Fibroblast of lung (primary cell): ENCODE data around the gene OR6N1. TPM values are rescaled to one million over a fixed set of nuclear protein-coding genes. Genes with fewer than 3 reads are reported as not detected.

Experiments
- DNase-seq, 2 donors: peaks; one replicate each; pipeline versions ENCODE4 v3.0.0 to v3.0.0-alpha.2; 2010; ENCODE audit warnings: low read depth in 2 of 2
- H2AFZ ChIP-seq: 2 replicates; pipeline ENCODE4 v1.5.1; 2012; ENCODE audit warnings: low read length, control low read depth, inconsistent platforms
- H3K27ac ChIP-seq: 2 replicates; pipeline ENCODE4 v1.5.1; 2011; ENCODE audit warnings: low read length, control low read depth; ENCODE audit not compliant: insufficient read depth
- H3K27me3 ChIP-seq: 2 replicates; pipeline ENCODE4 v1.5.1; 2011; ENCODE audit warnings: mild to moderate bottlenecking, low read length; ENCODE audit not compliant: control insufficient read depth, insufficient read depth
- H3K36me3 ChIP-seq: 2 replicates; pipeline ENCODE4 v1.5.1; 2011; ENCODE audit warnings: low read length; ENCODE audit not compliant: control insufficient read depth, insufficient read depth
- H3K4me1 ChIP-seq: 2 replicates; pipeline ENCODE4 v1.5.1; 2011; ENCODE audit warnings: low read length; ENCODE audit not compliant: control insufficient read depth, insufficient read depth; ENCODE audit errors: extremely low read depth
- H3K4me2 ChIP-seq: 2 replicates; pipeline ENCODE4 v1.5.1; 2011; ENCODE audit warnings: low read length, control low read depth; ENCODE audit not compliant: insufficient read depth; ENCODE audit errors: extremely low read depth
- H3K4me3 ChIP-seq, 4 experiments: fragments of 200-600 bp in 1 of 4; sonication (generic) in 1 of 4; replicated peaks in 1 of 4; 2 replicates each; pipeline ENCODE4 v1.5.1; 2011 to 2016; ENCODE audit warnings: low read length in 4 of 4, low read depth in 3 of 4, mild to moderate bottlenecking in 3 of 4, control low read depth in 2 of 4, inconsistent platforms in 1 of 4, mixed read lengths in 1 of 4; ENCODE audit not compliant: insufficient read depth in 1 of 4; ENCODE audit errors: control extremely low read depth in 1 of 4
- H3K79me2 ChIP-seq: 2 replicates; pipeline ENCODE4 v1.5.1; 2012; ENCODE audit warnings: mild to moderate bottlenecking, low read length, inconsistent platforms; ENCODE audit not compliant: control insufficient read depth, insufficient read depth
- H3K9ac ChIP-seq: 2 replicates; pipeline ENCODE4 v1.5.1; 2011; ENCODE audit warnings: mild to moderate bottlenecking, low read length, control low read depth; ENCODE audit not compliant: insufficient read depth
- H3K9me3 ChIP-seq: 2 replicates; pipeline ENCODE4 v1.5.1; 2012; ENCODE audit warnings: low read depth, low read length; ENCODE audit not compliant: control insufficient read depth, insufficient read depth
- H4K20me1 ChIP-seq: 2 replicates; pipeline ENCODE4 v1.5.1; 2011; ENCODE audit warnings: low read length; ENCODE audit not compliant: control insufficient read depth, insufficient read depth; ENCODE audit errors: extremely low read depth
- EZH2 ChIP-seq: IDR thresholded peaks from 2 replicates; pipeline ENCODE4 v1.5.1; 2012; ENCODE audit warnings: low read length, control low read depth, mild to moderate bottlenecking; ENCODE audit errors: missing control alignments
- polyA minus RNA-seq: library from RNA; depleted of rRNA, polyadenylated mRNA; stranded (reverse); fragments of >200 nt; gene quantifications from 2 replicates; pipeline ENCODE4 v1.2.3, GENCODE V29; 2011; ENCODE audit warnings: low replicate concordance
- polyA plus RNA-seq, 2 donors: library from polyadenylated mRNA; depleted of rRNA in 1 of 2; stranded (reverse) in 1 of 2; unstranded in 1 of 2; fragments of >200 nt; gene quantifications; 2 replicates each; pipeline ENCODE4 v1.2.1, GENCODE V29; 2011 to 2012; ENCODE audit warnings: missing spikeins in 1 of 2
- total RNA-seq: library from RNA; depleted of rRNA; stranded (reverse); fragments of >200 nt; gene quantifications from 2 replicates; pipeline ENCODE4 v1.2.1, GENCODE V29; 2014
- TF ChIP-seq, protein P1 (sequence below), 2 donors: IDR thresholded peaks in 1 of 2; conservative IDR thresholded peaks in 1 of 2; 1 replicate in 1 of 2; 2 replicates in 1 of 2; pipeline ENCODE4 v1.5.1; 2011 to 2012; ENCODE audit warnings: low read length in 2 of 2, control low read depth in 1 of 2, inconsistent platforms in 1 of 2, low read depth in 1 of 2, mild to moderate bottlenecking in 1 of 2

OR6N1 gene, protein sequence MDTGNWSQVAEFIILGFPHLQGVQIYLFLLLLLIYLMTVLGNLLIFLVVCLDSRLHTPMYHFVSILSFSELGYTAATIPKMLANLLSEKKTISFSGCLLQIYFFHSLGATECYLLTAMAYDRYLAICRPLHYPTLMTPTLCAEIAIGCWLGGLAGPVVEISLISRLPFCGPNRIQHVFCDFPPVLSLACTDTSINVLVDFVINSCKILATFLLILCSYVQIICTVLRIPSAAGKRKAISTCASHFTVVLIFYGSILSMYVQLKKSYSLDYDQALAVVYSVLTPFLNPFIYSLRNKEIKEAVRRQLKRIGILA
- not detected in 2 replicates for total RNA-seq
- not detected in 2 replicates for polyA plus RNA-seq
- not detected in 2 replicates for polyA plus RNA-seq (2012)
- not detected in 2 replicates for polyA minus RNA-seq

DNA sequence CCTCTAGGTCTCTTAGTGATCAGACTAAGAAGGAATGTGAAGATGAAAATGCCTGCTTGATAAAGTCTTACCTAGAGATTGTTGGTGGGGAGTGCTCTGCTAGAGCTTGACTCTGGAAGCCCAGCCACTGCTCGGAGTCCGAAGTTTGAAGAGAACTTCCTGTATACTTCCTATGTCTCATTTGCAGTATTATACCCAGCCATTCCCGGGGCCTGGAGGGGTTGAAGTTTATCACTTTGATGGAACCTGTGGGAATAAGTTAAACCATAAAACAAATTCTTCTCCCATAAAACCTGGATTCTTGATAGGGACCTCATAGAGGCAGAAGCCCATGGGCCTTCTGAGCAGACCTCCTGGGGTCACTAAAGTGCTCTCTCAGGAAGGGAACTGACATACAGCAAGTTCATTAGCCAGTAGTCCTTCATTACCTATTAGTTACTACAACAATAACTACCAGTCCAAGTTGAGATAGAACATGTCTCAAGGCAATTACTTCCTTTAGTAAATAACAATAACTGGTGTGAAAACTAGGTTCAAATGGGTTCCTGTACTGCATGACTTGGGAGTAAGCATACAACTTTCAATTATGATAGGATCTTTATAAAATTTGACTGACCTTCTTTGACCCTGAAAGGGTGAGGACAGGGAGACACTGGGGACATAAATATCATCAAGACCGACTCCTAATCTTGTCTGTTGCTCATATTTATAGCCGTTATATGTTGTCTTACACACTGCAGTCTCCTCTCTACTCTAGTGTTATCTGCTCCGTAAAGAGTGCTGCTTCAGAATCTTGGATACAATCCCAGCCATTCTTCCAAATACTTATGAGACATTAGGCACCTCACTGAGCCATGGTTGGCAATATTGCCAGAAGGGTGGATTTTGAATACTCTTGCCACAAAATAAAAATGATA lies at the start of gene OR6N1:
OR6N1 (minus strand) TSS at position 246 of the 917 bp plus-strand sequence. CDS start 5,513 bp downstream, outside the sequence.
- Histone ChIP-seq H3K9ac (no peak within 1 kb of the TSS), H4K20me1 (no peaks in the 10 kb centered on the region), H2AFZ (no peak within 1 kb of the TSS), H3K79me2 (no peaks in the 10 kb centered on the region), H3K4me3 (no peak within 1 kb of the TSS), H3K27ac (no peak within 1 kb of the TSS), H3K9me3 (no peaks in the 10 kb centered on the region), H3K27me3 (no peaks in the 10 kb centered on the region), H3K4me2 (no peak within 1 kb of the TSS), H3K4me1 (no peaks in the 10 kb centered on the region), H3K36me3 (no peaks in the 10 kb centered on the region)
- no peak for DNase-seq
- TF ChIP-seq, protein P1, sequence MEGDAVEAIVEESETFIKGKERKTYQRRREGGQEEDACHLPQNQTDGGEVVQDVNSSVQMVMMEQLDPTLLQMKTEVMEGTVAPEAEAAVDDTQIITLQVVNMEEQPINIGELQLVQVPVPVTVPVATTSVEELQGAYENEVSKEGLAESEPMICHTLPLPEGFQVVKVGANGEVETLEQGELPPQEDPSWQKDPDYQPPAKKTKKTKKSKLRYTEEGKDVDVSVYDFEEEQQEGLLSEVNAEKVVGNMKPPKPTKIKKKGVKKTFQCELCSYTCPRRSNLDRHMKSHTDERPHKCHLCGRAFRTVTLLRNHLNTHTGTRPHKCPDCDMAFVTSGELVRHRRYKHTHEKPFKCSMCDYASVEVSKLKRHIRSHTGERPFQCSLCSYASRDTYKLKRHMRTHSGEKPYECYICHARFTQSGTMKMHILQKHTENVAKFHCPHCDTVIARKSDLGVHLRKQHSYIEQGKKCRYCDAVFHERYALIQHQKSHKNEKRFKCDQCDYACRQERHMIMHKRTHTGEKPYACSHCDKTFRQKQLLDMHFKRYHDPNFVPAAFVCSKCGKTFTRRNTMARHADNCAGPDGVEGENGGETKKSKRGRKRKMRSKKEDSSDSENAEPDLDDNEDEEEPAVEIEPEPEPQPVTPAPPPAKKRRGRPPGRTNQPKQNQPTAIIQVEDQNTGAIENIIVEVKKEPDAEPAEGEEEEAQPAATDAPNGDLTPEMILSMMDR (conservative IDR thresholded peaks at IDR 0.05 in 1 of 2, IDR thresholded peaks at IDR 0.05 in 1 of 2; ENCODE audit: low read depth in 1 of 2, low read length in 2 of 2): no peak
- TF ChIP-seq EZH2: no peak

GRCh38 chr1:158821723-158822122 lies 49.7 kb upstream of the OR6N1 start:
- DNase-seq: no peak

More at GRCh38 chr1:158821723-158822122, 49.7 kb upstream of the OR6N1 start:
- Histone ChIP-seq H3K36me3 (no peaks in the 10 kb centered on the region), H2AFZ (no peak overlapping the region), H3K4me1 (no peaks in the 10 kb centered on the region), H3K9me3 (no peaks in the 10 kb centered on the region), H4K20me1 (no peaks in the 10 kb centered on the region), H3K9ac (no peak overlapping the region), H3K79me2 (no peaks in the 10 kb centered on the region), H3K27ac (no peak overlapping the region), H3K4me2 (no peak overlapping the region), H3K4me3 (no peak overlapping the region), H3K27me3 (no peaks in the 10 kb centered on the region)
- TF ChIP-seq, protein P1 (conservative IDR thresholded peaks at IDR 0.05 in 1 of 2, IDR thresholded peaks at IDR 0.05 in 1 of 2; ENCODE audit: low read depth in 1 of 2, low read length in 2 of 2): no peak
- no peak for TF ChIP-seq EZH2
